Gastrocnemius medialis (tissue), 4 donors: Measurements from ENCODE around the gene CHMP6. TPM values are rescaled to one million over a fixed set of nuclear protein-coding genes. Genes with fewer than 3 reads are reported as not detected.

Source experiments
- ATAC-seq, 2 donors: fragments of 150-250 bp; one replicate each; pipeline ENCODE4 v1.9.1; 2016
- DNase-seq, 2 donors: peaks; one replicate each; pipeline ENCODE4 v3.0.0-alpha.2; 2019
- H3K27ac ChIP-seq, 4 donors: fragments of 200-600 bp; sonication (generic); 1 replicate in 1 of 4; 2 replicates in 3 of 4; pipeline ENCODE4 v1.5.1; 2016 to 2018; ENCODE audit warnings: mild to moderate bottlenecking in 2 of 4, moderate library complexity in 1 of 4
- H3K27me3 ChIP-seq, 3 donors: fragments of 200-600 bp; sonication (generic) in 2 of 3; 1 replicate in 1 of 3; 2 replicates in 2 of 3; pipeline versions ENCODE4 v1.5.1 to v1.6.0; 2016 to 2019; ENCODE audit warnings: mild to moderate bottlenecking in 1 of 3, moderate library complexity in 1 of 3
- H3K36me3 ChIP-seq, 2 donors: fragments of 200-600 bp; sonication (generic) in 1 of 2; one replicate each; pipeline ENCODE4 v1.5.1; 2017 to 2018
- H3K4me1 ChIP-seq, 2 donors: fragments of 200-600 bp; sonication (generic) in 1 of 2; one replicate each; pipeline ENCODE4 v1.5.1; 2016 to 2017; ENCODE audit warnings: mild to moderate bottlenecking in 2 of 2
- H3K4me3 ChIP-seq, 4 donors: fragments of 200-600 bp; sonication (generic) in 3 of 4; 1 replicate in 1 of 4; 2 replicates in 3 of 4; pipeline ENCODE4 v1.5.1; 2016 to 2019; ENCODE audit warnings: mild to moderate bottlenecking in 2 of 4
- H3K9me3 ChIP-seq, 3 donors: fragments of 200-600 bp; sonication (generic) in 2 of 3; 1 replicate in 1 of 3; 2 replicates in 2 of 3; pipeline ENCODE4 v1.5.1; 2016 to 2019
- CTCF ChIP-seq, 5 experiments: fragments of 450-650 bp in 3 of 5; fragments of 200-600 bp in 2 of 5; sonication (generic) in 2 of 5; IDR thresholded peaks in 4 of 5; conservative IDR thresholded peaks in 1 of 5; 1 replicate in 4 of 5; 2 replicates in 1 of 5; pipeline ENCODE4 v1.5.1; 2016 to 2019; ENCODE audit warnings: antibody characterized with exemption in 5 of 5, mild to moderate bottlenecking in 3 of 5, moderate library complexity in 3 of 5
- POLR2A ChIP-seq, 2 donors: fragments of 450-650 bp; IDR thresholded peaks; one replicate each; pipeline ENCODE4 v1.6.1; 2017; ENCODE audit warnings: antibody characterized with exemption in 2 of 2, mild to moderate bottlenecking in 2 of 2, moderate library complexity in 2 of 2
- in situ Hi-C, 4 donors: fragments of 200-750 bp; cut with MboI; loops; one replicate each; pipeline versions ENCODE4 v1.15.0 to v1.8.0; 2017; ENCODE audit warnings: low sequenced_read_pairs in 4 of 4
- intact Hi-C: fragments of 100-400 bp; cut with DNase I; formaldehyde crosslinking; loops from one replicate; pipeline ENCODE4 v1.15.1; 2023; ENCODE audit warnings: low total_unique reads
- total RNA-seq, 4 donors: library from RNA; depleted of rRNA; stranded (reverse); fragments of >200 nt; gene quantifications; one replicate each; pipeline versions ENCODE4 v1.1.0 to v1.2.3, GENCODE V29; 2016

The CHMP6 gene
- total RNA-seq, 4 donors from 2014 or later: 29.8 to 33.3 (median 33.0) TPM

DNA sequence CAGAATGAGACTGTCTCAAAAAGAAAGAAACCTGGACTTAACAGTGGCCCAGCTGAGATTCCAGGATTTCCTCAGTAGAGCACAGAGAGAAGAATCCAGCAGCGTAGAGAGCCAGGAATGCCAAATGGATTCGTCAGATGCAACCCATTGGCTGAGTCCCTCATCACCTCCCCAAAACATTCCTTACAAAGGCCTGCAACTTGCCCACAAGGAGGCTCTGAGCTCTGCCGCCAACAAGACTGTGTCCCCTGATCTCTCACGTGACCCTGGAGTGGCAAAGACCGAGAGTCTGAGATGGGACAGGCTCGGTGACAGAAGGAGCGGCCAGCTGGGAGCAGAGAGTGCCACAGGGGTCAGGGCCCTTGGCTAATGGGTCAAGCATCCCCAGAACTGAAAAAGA lies 6.9 kb upstream of the CHMP6 start:
- H3K27ac ChIP-seq: no peak overlapping the region
- TF ChIP-seq CTCF (IDR thresholded peaks at IDR 0.05 in 4 of 5, conservative IDR thresholded peaks at IDR 0.05 in 1 of 5): no peak
- TF ChIP-seq POLR2A (IDR thresholded peaks at IDR 0.05): no peak
- DNase-seq (no peak), ATAC-seq (peak in 1 of 2 donors; percentile 17)
- peaks cover 0 to 6% (median 4%) of the 10 kb centered on the region in 3 donors for H3K27me3 ChIP-seq
- no peak overlapping the region for H3K4me3 ChIP-seq
- no peaks in the 10 kb centered on the region for H3K36me3 ChIP-seq
- peaks cover 3 to 19% of the 10 kb centered on the region in 2 donors for H3K4me1 ChIP-seq
- H3K9me3 ChIP-seq: no peaks in the 10 kb centered on the region
- intact Hi-C loops: loop anchor here (10.0 kb wide), 1 partner anchor 410 kb away; no protein-coding TSS in a partner anchor
- in situ Hi-C loops: loop anchor here in 3 of 4 donors (5.0 to 10.0 kb wide), 2 partner anchors 557 to 560 kb away; no protein-coding TSS in a partner anchor

DNA sequence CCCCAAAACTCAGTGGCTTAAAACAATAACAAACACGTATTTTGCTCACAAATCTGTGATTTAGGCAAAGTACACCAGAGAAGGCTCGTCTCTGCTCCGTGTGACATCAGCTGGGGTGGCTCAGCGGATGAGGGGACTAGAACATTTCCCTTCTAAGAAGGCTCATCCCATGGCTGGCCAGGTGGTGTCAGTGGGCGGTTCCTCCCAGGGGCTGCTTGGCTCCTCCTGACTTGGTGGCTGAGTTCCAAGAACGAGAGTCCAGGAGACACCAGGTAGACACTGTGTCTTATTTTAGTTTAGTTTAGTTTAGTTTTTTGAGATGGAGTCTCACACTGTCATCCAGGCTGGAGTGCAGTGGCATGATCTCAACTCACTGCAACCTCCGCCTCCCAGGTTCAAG lies 5.6 kb upstream of the CHMP6 start:
- intact Hi-C loops: loop anchor here (10.0 kb wide), 1 partner anchor 411 kb away; no protein-coding TSS in a partner anchor
- Histone ChIP-seq H3K27ac (no peak overlapping the region), H3K27me3 (peaks cover 0 to 5% (median 0%) of the 10 kb centered on the region in 3 donors), H3K4me3 (no peak overlapping the region), H3K4me1 (peaks cover 3 to 19% of the 10 kb centered on the region in 2 donors), H3K9me3 (no peaks in the 10 kb centered on the region), H3K36me3 (no peaks in the 10 kb centered on the region)
- DNase-seq (no peak), ATAC-seq (no peak)
- in situ Hi-C loops: loop anchor here in 1 of 4 donors (10.0 kb wide), 1 partner anchor 561 kb away; no protein-coding TSS in a partner anchor
- TF ChIP-seq POLR2A (IDR thresholded peaks at IDR 0.05) (no peak), CTCF (IDR thresholded peaks at IDR 0.05 in 4 of 5, conservative IDR thresholded peaks at IDR 0.05 in 1 of 5) (no peak)

DNA sequence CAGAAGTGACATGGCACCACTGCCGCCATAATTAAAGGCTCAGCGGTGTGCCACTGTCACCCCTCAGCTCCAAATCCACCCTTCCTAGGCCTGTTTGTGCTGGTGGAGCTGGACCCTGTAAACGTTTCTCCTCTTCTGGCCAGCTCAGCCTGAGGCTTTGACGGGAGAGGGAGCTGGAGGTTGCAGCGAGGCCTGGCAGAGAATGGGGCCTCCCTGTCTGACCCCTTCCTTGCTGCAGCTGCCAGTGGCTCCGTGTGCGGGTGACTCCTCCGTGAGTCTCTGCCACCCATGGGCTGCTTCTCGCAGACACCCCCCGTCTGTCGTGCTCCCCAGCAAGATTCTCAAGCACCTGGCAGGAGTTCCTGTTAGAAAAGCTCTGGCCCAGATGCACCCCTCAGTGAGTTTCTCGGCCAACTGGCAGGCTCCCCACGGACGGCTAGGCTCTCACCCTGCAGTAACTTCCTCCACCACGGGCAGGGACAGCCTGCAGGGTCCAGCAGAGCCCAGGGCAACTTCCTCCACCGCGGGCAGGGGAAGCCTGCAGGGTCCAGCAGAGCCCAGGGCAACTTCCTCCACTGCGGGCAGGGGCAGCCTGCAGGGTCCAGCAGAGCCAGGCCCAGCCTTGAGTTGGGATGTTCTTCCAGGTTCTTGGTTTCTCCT lies 4.7 kb upstream of the CHMP6 start:
- ATAC-seq (no peak), DNase-seq (peak in 1 of 2 donors; percentile 36)
- no peaks in the 10 kb centered on the region for H3K9me3 ChIP-seq
- no peak overlapping the region for H3K27ac ChIP-seq
- intact Hi-C loops (loop anchor here (10.0 kb wide), 1 partner anchor 412 kb away; no protein-coding TSS in a partner anchor), in situ Hi-C loops (loop anchor here in 1 of 4 donors (10.0 kb wide), 1 partner anchor 562 kb away; no protein-coding TSS in a partner anchor)
- no peak overlapping the region for H3K4me3 ChIP-seq
- no peaks in the 10 kb centered on the region for H3K36me3 ChIP-seq
- no peaks in the 10 kb centered on the region for H3K27me3 ChIP-seq
- no peak for TF ChIP-seq CTCF (IDR thresholded peaks at IDR 0.05 in 4 of 5, conservative IDR thresholded peaks at IDR 0.05 in 1 of 5)
- TF ChIP-seq POLR2A (IDR thresholded peaks at IDR 0.05): no peak
- H3K4me1 ChIP-seq: peaks cover 7 to 18% of the 10 kb centered on the region in 2 donors

DNA sequence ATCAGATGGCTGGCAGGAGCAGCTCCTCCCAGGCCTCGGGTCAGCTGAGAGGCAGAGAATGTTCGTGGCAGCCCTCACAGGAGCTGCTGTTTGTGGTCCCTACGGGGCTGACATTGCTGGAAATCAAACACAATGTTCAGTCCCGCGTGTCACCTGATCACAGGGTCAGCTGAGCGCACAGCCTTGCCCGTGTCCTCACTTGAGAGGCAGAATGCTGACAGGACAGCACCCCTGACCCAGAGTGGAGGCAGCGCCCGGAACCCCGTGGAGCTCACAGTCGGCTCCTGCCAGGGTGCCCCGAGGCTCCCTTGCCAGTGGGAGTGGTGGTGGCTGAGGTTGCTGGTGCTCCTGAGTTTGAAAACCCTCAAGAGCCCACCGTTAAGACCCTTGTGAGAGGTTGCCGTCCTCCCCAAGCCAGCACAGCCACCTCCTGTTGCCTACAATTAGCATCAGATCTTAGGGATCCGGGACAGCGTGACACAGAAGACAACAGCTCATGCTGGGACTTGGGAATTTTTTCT lies 3.6 kb upstream of the CHMP6 start:
- DNase-seq (peak; percentile 38 to 59), ATAC-seq (peak in 1 of 2 donors; percentile 19)
- TF ChIP-seq POLR2A (IDR thresholded peaks at IDR 0.05) (no peak), CTCF (IDR thresholded peaks at IDR 0.05 in 4 of 5, conservative IDR thresholded peaks at IDR 0.05 in 1 of 5) (no peak)
- in situ Hi-C loops (loop anchor here in 1 of 4 donors (10.0 kb wide), 1 partner anchor 563 kb away; no protein-coding TSS in a partner anchor), intact Hi-C loops (loop anchor here (10.0 kb wide), 1 partner anchor 413 kb away; no protein-coding TSS in a partner anchor)
- Histone ChIP-seq H3K27ac (peak overlapping the region in 3 of 4 donors; percentile 35 to 47 (median 46)), H3K4me3 (no peak overlapping the region), H3K36me3 (no peaks in the 10 kb centered on the region), H3K4me1 (peaks cover 13 to 26% of the 10 kb centered on the region in 2 donors), H3K27me3 (no peaks in the 10 kb centered on the region), H3K9me3 (no peaks in the 10 kb centered on the region)
